GM18870 (cell line): ENCODE data around the gene BRI3.

Source experiments
- ATAC-seq: cut with Tn5 transposase; IDR thresholded peaks from one replicate; pipeline ENCODE4 v1.9.1; 2021; ENCODE audit warnings: moderate library complexity; ENCODE audit not compliant: unreplicated experiment

Gene BRI3

DNA sequence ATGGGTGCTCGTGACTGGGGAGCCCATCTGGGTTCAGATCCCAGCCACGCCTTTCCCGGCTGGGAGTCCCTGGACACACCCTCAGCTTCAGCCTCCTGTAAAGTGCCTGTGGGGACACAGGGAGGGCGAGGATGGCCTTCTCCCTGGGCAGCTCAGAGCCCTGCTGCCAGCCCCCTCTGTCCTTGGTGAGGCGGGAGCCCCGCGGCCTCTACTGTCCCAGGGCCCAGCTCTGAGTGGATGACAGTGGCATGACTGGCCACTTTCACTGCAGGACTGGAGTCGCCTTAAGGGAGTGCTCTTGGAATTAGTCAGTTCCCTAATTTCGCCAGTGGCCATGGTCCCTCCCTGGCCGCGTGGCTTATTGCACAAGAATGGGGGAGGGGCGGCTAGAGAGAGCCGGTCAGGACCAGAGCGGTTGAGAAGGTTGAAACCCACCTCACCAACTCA is 4.6 kb downstream of the BRI3 start:
- no peak for ATAC-seq

DNA sequence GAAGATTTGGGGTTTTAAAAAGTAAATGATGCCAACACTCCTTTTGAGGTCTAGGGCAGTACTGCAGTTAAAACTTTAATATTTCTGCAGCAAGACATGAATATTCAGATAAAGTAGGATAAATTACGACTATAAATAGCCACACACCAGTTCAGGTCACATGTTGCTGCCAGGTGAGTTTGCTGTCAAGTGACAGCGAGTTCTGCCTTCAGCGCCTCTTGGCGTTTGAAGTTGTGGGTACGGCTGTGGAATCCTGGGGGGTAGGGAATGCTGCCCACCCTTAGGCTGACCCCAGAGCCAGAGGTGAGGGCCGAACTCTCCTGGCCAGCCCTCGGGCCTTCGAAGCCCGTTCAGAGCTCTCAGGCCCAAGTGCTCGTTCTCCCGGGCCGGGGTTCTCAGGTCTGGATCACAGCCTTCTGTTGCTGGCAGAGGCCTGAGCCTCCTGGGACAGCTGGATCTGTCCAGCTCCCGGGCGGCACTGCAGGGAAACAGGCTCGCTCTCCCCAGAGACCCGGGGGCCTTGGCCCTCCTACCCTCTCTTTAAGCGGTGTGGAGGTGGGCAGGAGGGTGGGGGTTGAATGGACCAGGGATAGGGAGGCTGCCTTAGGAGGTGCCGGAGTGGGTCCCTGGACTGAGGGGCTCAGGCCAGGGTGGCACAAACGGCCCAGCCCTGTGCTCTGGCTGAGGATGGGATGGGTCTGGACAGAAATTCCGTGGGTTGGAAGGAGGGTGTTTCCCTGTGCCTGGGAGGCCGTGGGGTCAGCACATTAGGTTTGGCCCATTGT is 5.4 kb downstream of the BRI3 start:
- ATAC-seq: no peak

DNA sequence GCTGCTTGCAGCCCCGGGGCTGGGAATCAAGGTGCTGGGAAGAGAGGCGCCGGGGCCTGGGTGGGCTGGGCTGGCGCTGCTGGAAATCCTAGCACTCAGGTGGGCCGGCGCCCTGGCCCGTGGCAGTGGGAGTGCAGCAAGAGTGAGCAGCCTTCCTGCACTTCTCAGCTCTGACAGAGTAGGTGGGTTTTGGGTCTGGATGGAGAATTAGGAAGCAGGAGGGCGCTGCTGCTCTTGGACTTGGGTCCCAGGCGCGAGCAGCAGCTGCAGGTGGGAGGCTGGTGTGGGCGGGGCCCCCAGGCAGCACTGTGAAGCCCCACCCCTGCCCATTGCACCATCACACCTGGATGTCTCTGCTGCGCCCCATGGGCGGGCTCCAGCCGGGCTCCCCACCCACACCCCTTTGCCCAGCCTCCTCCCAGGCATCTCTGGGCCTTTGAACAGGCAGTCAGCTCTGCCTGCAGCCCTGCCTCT is 6.0 kb downstream of the BRI3 start:
- ATAC-seq: no peak

DNA sequence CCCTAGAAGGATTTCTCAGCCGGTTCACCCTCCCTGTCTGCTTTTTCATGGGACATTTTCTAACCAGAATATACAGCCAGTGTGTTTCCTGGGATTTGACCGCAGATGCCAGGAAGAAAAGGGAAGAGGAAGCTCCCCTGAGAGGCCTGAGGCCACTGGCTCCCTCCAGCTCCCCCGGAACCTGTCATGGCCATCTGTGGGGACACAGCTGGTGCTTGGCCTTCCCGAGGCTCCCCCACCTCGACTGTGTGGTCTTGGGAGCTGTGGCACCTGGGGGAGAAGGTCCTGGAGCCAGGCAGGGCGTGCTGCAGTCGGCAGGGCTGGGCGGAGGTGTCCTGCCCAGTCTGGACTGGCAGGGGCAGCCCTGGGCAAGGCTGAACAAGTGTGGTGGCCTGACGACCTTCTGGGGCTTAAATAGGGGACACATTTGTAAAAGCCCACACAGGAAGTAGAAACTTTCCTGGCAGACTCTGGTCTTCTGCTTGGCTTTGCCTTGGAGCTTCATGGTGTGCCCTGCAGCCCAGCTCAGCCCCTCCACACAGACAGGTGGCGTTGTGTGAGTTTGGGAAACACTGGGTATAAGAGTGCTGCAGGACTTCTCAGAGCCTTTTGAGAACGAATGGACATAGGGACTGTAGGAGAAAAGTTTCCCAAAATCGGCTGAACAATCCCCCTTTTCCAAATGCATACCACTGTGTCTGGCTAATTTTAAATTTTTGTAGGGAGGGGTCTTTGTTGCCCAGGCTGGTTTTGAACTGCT is 6.8 kb downstream of the BRI3 start:
- ATAC-seq: no peak

DNA sequence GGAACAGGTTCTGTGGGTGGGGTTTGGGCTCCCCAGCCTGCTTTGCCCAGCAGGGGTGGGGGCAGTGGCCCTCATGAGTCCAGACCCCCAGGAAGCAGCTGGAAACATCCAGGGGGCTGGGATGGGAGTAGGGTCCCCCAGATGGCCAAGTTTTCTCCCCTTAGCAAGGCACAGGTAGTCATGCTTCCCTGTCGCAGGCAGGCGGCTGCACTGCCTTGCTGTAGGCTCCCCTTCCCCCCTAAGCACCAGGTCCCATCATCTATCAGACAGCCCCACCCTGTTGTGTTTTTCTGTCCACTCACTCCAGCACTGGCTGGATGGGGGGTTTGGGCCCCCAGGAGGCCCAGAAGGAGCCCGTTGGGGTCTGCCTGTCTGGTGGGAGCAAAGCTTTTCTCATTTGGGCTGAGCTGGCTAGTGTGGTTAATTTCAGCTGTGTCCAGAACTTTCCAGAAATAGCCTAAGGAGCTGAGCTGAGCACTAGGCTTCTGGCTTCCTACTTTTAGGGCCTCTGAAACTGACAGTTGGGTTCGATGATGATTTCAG is 7.9 kb downstream of the BRI3 start:
- no peak for ATAC-seq

DNA sequence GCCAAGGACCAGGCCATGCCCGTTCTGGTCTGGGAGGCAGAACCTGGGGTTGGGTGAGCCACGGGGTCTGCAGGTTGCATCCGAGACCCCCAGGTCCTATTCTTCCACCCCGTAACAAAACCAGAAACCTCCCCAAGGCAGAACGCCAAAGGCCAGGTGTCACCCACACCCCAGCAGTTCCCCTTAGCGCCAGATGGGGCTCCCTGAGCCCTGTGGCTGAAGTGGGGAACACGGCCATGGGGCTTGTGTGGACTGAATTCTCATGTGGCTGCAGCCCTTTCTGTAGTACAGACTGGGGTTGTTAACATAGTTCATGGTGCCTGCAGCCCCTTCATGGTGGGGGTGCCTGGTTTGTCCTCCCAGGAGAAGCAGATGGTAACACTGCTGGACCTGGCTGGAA is 10.2 kb downstream of the BRI3 start:
- ATAC-seq: no peak

DNA sequence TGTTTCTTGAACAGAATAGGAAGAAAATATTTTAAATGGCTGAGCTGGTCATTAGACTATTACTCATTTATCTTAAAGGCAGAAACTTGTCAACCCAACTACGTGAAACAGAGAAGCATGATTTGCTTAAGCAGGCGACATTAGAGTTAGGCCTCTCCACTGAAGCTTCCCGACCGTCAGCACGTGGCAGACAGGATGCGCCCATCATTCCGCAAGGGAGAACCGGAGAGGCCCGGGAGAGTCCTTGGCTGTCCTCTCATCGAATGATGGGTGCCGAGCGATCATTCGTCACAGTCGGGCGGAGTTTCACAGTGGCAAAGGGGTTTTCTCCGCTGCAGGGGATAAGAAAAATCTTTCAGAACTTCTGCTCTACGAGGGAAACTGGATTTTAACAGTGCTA is 11.8 kb downstream of the BRI3 start:
- ATAC-seq: no peak

DNA sequence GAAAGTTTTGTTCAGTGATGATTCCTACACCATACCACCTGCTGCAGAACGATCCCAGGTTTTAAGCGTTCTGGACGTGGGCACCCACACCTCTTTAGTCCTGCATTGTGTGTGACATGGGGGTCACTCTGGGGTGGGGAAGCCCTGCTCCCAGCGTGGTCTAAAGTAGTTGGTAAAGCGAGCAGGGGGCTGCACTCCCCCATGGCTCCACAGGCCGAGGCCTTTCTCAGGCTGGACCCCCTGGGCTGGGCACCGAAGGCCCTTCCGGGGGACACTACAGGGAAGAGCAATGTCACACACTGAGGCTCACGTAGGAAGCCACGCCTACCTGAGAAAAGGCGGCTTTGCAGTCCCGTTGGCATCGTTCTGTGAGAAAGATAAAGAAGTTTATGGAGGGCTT is 12.3 kb downstream of the BRI3 start:
- no peak for ATAC-seq

DNA sequence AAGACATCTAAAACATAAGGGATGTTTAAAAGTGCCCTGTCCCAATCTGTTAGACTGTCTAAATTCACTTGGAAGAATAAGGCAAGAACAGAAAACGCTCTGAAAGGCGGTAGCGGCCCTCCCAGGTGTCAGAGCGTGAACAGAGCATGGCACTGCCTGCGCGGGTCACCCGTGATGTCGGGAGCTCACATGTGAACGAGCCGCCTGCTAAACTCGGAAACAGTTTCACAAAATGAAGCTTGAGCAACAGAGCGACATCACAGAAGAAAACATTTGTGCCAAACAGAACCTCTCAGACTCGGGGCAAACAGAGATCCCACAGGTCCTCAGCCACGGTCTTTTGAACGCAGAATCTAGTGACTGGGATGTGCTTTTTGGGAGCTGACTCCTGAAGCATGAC is 12.8 kb downstream of the BRI3 start:
- ATAC-seq: no peak

DNA sequence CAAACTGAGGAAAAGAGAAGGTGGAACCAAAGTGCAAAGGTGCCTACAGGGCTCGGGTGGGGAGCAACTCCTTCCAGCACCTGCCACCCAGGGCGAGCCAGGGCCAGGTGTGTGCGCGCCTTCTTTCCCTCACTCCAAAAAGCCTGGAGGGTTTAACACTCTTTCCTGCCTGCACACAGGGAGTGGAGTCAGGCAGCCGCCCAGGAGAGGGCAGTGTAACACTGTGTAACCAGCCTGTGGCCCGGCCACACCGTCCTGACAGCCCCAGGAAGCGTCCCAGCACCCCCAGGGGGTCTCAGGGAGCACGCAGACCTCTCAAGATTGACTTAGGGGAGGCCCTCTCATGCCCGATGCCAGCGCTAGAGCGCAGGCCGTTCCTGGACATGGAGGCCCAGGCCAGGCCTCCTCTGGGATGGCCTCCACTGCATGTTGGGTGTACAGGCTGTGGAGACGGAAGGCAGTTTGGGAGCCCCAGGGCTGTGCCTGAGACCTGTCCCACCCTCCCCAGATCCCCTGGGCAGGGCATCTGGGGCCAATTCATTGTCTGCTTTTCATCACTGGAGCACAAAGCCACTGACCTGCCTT is 13.4 kb downstream of the BRI3 start:
- no peak for ATAC-seq

DNA sequence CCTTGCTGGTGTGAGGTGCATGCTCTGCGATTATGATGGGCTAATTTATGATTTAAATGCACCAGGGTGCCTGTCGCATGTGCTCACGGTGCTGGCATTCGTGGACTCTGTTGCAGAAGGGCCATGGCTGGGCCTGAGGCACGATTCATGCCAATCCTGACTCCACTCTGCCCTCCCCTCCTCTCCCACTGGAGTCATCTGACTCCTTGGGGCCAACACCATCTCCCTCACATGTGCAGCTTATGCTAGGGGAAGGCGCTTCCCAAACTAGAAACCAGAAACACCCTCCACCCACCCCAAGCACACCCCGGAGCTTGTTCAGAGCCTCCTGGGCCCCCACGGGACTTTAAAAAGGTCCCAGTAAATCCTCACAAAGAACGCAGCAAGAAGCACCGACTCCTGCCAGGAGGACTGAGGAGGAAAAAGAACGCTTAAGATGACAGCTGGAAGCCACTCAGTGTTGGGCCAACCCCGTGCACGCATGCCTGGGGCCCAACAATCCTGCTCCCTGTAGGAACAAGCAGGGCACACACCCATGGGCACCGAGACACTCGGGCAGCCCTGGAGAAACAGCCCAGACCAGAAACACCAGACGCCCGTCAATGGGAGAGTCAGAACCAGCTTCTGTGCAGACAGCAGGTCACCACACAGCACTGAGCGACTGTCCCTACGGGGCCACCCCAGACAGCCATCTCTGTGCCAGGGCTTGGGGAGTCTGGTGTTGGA is 14.1 kb downstream of the BRI3 start:
- ATAC-seq: no peak

DNA sequence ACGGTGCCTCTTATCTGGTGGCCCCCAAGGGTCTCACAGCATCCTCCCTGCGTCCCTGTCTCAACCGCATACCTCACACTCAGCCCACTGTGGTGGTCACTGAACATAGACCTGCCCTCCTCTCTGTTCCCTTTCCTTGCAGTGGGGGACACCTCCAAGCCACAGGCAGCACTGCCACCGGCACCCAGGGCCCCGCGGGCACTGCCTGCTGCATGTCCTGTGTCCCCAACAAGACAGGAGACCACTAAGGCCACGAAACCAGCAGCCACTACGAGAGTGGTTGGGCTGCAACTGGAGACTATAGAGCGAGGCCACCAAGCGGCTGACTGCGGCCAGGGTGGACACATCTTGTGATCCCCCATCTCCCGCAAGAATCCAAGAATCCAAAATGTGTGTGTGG is 15.3 kb downstream of the BRI3 start:
- no peak for ATAC-seq

DNA sequence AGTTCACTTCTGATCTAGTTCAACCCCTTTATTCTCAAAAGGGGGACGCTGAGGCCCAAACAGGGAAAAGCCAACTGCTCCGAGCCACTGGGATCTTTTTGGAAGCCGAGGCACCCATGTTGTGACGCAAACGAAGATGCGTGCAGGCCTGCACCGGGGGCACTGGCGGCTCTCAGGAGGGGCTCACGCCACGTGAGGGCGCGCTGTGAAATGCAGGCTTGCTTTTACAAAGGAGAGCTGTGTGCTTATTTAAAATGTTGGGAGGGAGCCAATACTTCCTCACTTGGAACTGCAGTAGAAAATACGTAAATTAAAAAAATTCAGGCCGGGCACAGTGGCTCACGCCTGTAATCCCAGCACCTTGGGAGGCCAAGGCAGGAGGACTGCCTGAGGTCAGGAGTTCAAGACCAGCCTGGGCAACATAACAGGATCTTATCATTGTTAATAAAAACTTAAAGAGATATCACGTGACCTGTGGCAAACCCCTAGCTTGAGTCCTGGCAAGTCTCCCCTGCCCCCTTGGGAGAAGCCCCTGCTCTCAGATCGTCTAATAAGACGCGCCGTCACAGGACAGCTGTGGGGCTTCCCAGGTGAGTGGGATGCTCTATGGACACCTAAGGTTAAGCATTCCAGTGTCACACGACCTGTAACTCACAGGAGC is 16.3 kb downstream of the BRI3 start:
- no peak for ATAC-seq

DNA sequence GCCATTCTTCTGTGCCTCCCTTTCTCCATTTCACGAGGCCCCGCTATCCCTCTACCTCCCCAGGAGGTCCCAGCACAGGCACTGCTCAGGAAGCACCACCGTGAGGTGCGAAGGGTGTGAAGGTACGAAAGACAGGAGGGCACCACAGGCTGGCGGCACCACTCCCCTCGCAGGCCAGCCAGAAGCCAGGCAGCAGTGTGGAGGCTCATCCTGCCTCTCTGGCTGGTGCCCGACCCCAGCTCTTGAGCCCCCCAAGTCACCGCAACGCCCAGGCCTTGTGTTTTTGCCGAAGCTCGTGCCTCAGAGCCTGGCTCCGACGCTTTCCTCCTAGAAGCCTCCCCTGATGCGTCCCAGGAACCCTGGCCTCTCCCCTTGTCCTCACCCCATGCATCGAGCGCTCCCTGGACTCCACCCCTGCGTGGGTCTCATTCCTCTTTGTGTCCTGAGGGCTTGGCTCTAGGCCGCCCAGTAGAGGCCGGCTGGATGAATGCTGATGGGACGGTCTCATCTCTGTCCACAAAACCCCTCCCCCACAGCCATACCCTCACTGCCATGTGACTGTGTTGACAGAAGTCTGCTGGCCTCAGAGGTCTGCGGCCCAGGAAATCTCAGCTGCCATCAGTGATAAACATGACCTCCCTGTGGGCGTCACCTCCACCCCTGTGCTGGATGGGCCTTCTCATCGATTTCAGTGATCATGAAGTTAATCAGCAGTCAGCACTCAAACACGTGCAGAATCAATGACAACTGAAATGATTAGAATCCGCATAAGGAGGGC is 19.3 kb downstream of the BRI3 start:
- no peak for ATAC-seq

DNA sequence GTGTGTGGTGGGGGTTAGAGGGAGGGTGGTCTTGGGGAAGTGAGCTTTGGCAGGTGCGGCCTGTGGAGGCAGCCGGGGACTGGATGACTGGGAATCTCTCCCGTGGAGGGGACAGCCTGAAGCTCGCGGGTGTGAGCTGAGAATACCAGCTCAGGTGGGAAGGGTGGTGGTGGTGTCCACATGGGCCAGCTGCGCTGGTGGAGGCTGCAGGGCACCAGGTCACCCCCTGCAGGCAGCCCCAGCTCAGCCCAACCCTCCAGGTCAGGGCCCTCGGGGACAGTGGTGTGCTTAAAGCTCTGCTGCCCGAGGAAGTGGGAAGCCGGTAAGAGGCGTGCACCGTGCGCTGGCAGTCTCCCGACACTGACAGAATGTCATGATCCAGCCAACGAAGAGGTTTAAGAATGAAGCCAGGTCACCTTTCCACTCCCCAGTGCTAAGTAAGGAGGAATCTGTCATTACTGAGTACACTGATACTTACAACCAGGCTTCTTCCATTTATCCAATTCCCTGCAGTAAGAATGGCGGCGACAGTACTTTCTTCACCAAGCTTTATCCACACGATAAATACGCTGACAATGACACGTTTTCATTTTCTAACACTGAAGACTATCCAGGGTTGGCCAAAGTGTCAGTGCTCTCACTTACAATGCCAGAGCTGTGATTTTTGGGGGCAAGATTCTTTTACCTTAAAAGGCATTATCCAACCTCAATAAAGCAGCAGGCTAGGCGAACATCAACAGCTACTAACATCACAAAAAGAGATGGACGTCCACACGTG is 20.4 kb downstream of the BRI3 start:
- no peak for ATAC-seq

DNA sequence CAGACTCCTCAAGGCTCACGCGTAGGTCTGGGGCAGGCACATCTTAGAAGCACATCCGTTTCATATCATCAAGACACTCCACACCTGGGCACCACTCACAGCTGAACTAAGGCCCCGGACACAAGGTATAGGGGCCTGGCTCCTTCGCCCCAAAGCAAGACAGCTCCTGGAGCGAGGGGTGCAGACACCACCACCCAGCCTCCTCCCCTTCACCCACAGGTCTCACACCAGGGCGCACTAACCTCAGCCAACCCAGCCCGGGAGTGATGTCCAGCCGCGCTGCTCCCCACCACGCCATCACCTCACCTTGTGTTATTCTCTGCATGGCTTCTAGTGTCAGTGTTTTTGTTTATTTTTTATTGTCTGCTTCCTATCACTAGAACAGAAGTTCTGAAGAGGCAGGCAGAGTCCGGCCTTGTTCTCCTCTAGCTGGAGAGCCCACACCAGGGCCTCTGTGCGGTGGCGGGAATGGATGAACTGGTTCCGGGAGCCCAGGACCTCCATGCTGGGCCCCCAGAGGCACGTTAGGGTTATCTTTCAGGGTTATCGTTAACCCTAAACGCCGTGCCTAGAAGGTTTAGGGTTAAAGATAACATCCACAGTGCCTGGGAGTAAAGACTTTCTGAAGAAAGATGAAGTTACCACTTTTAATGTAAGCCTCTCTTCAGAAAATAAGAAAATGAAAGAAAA is 21.8 kb downstream of the BRI3 start:
- ATAC-seq: no peak

DNA sequence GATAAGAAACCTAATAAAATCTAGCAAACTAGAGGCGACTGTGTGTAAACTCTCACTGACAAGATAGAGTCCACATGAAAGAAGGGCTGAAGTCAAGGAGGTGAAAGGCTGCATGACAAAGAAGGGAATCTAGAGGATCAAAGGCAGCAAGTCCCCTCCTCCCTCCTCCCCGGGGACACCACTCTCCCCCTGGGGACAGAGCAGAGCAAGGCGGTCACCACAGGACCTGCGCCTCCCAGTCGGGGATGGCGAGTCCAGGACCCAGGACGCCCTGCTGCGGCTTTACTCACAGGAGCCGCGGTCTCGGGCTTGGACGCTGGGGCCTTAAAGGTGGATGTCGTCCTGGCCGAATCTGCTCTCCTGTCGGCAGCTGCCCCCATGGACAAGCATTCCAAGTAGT is 22.4 kb downstream of the BRI3 start:
- no peak for ATAC-seq

DNA sequence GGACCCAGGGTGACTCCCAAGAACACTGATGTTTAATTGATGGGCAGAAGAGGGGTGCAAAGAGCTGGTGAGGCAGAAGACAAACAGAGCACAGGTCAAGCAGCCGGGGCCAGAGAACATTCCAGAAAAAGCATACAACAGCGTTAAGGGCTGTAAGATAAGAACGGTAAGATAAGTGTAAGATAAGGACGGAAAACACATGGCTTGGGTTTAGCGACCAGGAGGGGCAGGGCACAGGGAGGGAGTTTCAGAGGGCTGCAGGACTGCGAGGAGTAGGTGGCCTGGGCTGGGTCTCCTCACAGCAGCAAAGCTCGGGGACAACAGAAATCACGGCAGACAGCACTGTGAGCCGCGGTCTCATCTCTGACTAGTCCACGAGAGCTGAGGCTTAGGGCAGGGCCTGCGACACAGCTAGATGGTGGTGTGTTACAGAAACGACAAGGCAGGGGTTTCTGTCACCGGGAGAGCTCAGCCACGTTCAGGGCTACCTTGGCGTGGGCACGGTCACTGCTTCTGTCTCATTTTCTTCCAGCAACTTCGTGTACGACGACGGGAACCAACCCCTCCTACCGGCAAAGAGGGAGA is 24.6 kb downstream of the BRI3 start:
- no peak for ATAC-seq
